C4-2B (cell line): ENCODE data around the gene REEP1.
"Not testable (repeated sequence)": the region's sequence is repeated elsewhere in the genome, so short reads cannot be mapped to it uniquely, and the experiment has no call there.

Experiments
- CTCF ChIP-seq: fragments of 450-650 bp; conservative IDR thresholded peaks from 2 replicates; pipeline ENCODE4 v1.5.1; 2017; ENCODE audit warnings: mild to moderate bottlenecking
- ZFX ChIP-seq: fragments of 450-650 bp; IDR thresholded peaks from 2 replicates; pipeline ENCODE4 v1.6.1; 2017

- not testable (repeated sequence) for TF ChIP-seq CTCF, ZFX
Measured at GRCh38 chr2:86200564-86200963, 136.9 kb downstream of the REEP1 start.
